Measurements from ENCODE around the gene CREBL2. TPM values are rescaled to one million over a fixed set of nuclear protein-coding genes. Genes with fewer than 3 reads are reported as not detected.
A peak's percentile ranks its signal among the peaks of the same experiment; 100 is the strongest.

Gene CREBL2
- total and polyA plus RNA-seq, 2 of the 13 experiments (the other 11 are each of a cell fraction or from before 2014, with no cell fraction given), result 6.9 to 8.4 TPM

DNA sequence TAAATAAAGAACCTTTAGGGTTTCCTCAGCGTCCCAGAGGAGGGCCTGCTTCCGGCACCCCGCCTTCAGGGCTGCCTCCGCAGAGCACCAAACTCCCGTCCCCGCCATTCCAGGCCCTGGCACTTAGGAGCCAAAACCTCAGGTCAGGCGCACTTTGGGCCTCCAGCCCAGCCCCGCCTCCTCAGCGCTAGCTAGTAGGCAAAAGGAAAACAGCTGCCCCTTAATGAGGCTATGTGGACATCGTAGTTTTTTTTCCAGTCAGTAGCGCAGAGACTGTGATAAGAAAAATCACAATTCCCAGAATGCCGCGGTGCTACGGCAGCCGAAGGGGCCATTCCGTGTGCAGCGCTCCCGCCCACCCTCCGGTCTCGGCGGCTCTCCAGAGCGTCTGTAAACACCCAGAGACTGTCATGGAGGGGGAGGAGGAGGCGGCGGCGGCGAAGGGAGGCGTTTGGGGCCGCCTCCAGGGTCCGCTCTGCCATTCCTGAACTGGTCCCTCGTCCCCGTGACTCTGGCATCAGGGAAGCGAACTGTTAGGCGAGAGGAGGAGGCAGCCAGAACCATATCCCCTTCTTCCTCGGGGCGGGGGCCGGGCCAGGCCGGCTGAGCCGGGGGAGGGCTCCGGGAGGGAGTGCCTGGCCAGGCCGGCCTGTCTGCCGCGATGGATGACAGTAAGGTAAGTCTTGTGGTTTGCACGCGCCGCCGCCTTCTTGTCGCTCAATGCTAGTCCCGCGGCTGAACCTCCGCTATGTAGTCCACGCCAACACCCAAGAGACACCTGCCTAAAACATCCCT lies at the start of gene CREBL2 (continued):
- TF ChIP-seq USF2 (IDR thresholded peaks at IDR 0.05; ENCODE audit: low read depth, low read length) (no peak), USF2 (CRISPR knock-in tag; IDR thresholded peaks at IDR 0.05; ENCODE audit: borderline replicate concordance) (0 out of 2 replicates have a peak, but pooled peaks have one; percentile 24), ZNF143 (CRISPR knock-in tag; IDR thresholded peaks at IDR 0.05) (peak; percentile 98), NFKB2 (CRISPR knock-in tag; IDR thresholded peaks at IDR 0.05; ENCODE audit: borderline replicate concordance) (peak; percentile 65; the same call in 1 of the 2 replicates), U2AF2 (IDR thresholded peaks at IDR 0.05; ENCODE audit: low read depth, low read length) (no peak), E2F2 (CRISPR knock-in tag; IDR thresholded peaks at IDR 0.05; ENCODE audit: borderline replicate concordance) (no peak), JUN (CRISPR knock-in tag; IDR thresholded peaks at IDR 0.05) (0 out of 2 replicates have a peak, but pooled peaks have one; percentile 35), ZNF841 (CRISPR knock-in tag; IDR thresholded peaks at IDR 0.05; ENCODE audit: borderline replicate concordance) (no peak), FOSL1 (CRISPR knock-in tag; IDR thresholded peaks at IDR 0.05; ENCODE audit: borderline replicate concordance) (no peak), FOXC1 (CRISPR knock-in tag; IDR thresholded peaks at IDR 0.05; ENCODE audit: borderline replicate concordance) (no peak; the same call in 1 of the 2 replicates), REXO4 (CRISPR knock-in tag; IDR thresholded peaks at IDR 0.05; ENCODE audit: borderline replicate concordance) (no peak; the same call in 1 of the 2 replicates), CENPBD1 (CRISPR knock-in tag; IDR thresholded peaks at IDR 0.05; ENCODE audit: borderline replicate concordance, low read depth) (no peak), ZNF850 (CRISPR knock-in tag; conservative IDR thresholded peaks at IDR 0.05) (peak; percentile 85; the same call in 1 of the 2 replicates), TERF1 (CRISPR knock-in tag; IDR thresholded peaks at IDR 0.05) (no peak), REPIN1 (CRISPR knock-in tag; IDR thresholded peaks at IDR 0.05; ENCODE audit: borderline replicate concordance, low read depth) (peak; percentile 86; the same call in 1 of the 2 replicates), EED (CRISPR knock-in tag; IDR thresholded peaks at IDR 0.05) (peak; percentile 48; the same call in 1 of the 2 replicates), ATM (IDR thresholded peaks at IDR 0.05; ENCODE audit: borderline replicate concordance) (no peak), ZMYM3 (CRISPR knock-in tag; IDR thresholded peaks at IDR 0.05) (peak; percentile 71; the same call in 1 of the 2 replicates), HOXA7 (CRISPR knock-in tag; IDR thresholded peaks at IDR 0.05) (no peak), ZNF607 (CRISPR knock-in tag; IDR thresholded peaks at IDR 0.05; ENCODE audit: borderline replicate concordance) (peak; percentile 56; the same call in 1 of the 2 replicates), JARID2 (CRISPR knock-in tag; IDR thresholded peaks at IDR 0.05; ENCODE audit: insufficient replicate concordance) (no peak)
- TF ChIP-seq, protein P1, sequence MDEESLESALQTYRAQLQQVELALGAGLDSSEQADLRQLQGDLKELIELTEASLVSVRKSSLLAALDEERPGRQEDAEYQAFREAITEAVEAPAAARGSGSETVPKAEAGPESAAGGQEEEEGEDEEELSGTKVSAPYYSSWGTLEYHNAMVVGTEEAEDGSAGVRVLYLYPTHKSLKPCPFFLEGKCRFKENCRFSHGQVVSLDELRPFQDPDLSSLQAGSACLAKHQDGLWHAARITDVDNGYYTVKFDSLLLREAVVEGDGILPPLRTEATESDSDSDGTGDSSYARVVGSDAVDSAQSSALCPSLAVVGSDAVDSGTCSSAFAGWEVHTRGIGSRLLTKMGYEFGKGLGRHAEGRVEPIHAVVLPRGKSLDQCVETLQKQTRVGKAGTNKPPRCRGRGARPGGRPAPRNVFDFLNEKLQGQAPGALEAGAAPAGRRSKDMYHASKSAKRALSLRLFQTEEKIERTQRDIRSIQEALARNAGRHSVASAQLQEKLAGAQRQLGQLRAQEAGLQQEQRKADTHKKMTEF (CRISPR knock-in tag; IDR thresholded peaks at IDR 0.05), result peak; percentile 91

Measured in HepG2 (cell line).